Anterior cingulate cortex (tissue), 58 donors: Measurements from ENCODE around the gene SMIM13.

ENCODE experiments used
- DNase-seq, 58 donors: peaks; one replicate each; lab custom pipeline; 2025; lab: John Stamatoyannopoulos, UW

SMIM13 gene

DNA sequence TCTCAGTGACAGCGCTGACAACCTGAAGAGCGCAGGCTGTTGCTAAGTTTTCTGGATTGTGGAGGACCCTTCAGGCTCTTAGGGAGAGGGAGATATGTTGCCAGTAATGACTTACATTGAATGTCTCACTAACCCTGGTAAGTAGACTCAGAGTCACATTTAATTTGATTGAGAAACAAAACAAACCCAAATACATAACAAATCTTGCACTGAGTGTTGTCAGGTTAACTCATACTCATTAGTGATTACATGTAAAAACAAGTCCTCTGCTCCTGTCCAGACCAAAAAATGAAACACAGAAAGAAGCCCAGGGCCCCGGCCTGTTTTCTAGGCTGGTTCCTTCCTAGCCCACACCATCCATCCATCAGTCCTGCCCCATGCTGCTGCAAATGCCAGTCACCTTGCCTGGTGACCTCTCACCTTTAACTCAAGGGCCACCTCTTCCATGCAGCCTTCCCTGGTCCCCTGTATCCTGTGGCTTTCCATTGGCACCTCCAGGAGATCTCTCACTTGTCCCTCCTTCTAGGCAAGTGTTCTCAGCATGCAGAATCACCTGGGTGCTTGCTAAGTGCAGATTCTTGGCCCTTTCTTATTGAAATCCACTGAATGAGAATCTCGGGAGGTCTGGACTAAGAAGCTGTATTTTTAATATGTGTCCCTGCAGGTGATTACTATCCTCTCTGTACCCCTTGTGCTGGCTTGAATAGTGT is 52.6 kb downstream of the SMIM13 start:
- DNase-seq = no peak

DNA sequence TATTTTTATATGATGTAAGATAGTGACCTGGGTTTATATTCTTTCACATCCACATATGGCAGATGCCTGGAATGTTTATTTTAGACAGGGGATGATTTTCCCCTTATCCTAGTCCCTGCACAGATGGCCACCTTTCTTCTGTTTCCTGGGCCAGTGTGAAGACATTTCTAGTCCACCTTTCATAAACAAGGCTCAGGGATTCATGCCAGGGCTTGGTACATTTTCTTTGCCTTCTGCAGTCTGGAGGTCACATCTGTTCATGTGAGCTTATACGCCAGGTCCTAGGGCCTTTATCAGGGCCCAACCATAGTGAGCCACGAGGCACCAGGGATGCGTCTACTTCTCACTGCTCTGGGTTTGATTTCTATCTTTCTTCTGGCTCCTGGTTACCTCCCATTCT is 55.9 kb downstream of the SMIM13 start:
- no peak for DNase-seq

- no peak for DNase-seq
Observed at GRCh38 chr6:11151488-11151887, 57.9 kb downstream of the SMIM13 start.

DNA sequence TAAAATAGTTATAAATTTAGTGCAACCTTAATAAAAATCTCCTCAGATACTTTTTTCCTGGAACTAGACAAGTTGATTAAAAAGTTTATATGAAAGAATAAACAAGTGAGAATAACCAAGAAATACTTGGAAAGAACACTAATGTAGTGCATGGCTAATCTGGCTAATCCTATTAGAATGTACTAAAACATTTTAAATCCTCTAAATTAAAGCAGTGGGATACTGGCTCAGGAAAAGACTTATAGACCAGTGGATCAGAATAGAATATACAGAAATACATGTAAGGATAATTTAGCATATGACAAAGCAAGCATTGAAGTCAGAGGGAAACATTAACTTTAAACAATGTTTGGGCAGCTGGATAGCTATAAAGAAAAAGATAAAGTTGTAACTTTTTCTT is 58.9 kb downstream of the SMIM13 start:
- no peak for DNase-seq

- no peak for DNase-seq
Observed at GRCh38 chr6:11153447-11153846, 59.8 kb downstream of the SMIM13 start.

DNA sequence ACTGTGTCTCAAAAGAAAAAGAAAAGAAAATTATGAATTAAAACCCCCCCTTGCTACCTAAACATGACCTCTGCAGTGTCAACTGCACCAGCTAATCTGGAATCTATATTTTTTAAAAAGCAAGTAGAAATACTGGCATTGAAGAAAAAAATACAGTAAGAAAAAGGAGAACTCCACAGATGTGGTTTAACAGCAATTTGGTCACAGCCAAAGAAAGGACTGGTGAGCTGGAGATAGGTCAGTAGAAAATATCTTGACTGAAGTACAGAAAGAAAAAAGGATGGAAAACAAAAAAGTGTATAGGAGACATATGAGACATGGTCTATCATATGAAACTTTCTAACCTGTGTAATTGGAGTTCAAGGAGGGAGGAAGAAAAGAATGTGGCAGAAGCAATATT is 62.0 kb downstream of the SMIM13 start:
- no peak for DNase-seq

- DNase-seq = no peak
Observed at GRCh38 chr6:11160199-11160598, 66.6 kb downstream of the SMIM13 start.

- DNase-seq = peak in 18 of 58 donors; percentile 5 to 82 (median 20)
Observed at GRCh38 chr6:11161031-11161956, 67.7 kb downstream of the SMIM13 start.

DNA sequence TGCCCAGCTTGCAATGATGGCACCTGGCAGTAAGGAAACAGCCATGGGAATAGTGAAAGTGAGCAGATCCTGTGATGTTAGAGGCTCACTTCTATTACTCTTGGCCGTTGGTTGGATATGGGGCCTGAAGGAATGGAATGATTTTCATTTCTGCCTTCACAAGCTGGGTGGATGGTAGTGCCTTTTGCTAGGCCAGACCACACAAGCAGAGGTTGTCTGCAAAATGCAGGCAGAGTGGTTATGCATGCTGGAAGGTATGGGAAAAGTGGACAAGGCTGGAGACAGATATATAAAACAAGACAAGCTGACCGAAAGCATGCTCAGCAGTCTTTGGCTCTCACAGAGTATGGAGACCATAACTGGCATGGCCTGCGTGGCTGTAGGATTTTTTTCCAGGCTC is 68.6 kb downstream of the SMIM13 start:
- no peak for DNase-seq

DNA sequence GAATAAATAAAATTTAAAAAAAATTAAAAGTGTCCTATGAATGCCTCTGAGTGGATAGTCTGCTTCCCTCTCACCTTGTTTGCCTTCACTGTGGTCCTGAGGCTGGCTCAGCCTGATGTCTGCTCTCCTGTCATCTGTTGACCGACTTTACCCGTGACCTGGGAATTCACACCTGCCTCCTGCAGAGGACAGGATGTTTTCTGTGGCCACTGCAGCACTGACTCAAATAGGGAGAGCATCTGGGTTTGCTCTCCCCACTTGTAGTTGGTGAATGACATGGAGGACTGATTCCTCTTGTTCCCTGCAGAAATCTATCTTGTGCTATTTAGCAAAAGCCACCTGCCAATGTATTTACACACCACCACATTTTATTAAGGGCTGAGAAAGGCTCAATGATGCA is 70.3 kb downstream of the SMIM13 start:
- DNase-seq = no peak

DNA sequence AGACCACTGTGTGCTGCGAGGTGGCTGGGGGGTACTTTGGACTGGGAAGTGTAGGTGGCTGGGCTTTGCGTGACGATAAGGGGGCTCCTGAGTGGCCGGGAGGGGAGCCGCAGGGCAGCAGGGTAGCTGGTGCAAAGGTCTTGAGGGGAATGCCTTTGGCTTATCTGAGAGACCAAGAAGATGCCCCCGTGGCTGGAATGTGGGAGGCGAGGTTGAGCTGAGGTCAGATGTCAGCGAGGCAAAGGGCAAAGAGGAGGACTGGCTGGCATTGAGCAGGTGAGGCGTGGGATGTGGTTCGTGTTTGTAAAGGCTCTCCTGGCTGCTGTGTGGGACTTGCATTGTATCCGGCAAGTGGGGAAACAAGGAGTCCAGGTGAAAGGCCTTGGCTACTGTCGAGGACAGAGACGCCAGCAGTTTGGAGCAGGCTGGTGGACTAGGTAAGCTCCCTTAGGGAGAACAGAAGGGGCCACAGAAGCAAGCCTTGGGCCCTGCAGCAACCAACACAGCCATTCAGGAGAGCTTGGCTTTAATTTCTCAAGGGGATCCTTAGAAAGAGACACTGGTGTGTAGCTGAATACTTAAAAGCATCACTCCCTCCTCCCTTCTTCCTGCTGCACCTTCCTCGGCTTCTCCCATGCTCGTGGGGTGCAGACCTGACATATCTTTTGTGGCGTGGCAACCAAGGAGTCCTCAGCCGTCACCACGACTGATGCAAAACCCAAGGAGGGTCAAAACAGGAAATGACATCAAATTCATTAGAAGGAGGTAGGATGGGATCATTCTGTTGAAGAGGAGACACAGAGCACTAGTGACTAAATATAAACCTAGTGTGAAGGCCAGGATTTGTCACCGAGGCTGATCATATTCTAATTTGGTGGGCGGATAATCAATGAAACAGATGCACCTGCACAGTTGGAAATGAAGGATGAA is 71.3 kb downstream of the SMIM13 start:
- DNase-seq = no peak

DNA sequence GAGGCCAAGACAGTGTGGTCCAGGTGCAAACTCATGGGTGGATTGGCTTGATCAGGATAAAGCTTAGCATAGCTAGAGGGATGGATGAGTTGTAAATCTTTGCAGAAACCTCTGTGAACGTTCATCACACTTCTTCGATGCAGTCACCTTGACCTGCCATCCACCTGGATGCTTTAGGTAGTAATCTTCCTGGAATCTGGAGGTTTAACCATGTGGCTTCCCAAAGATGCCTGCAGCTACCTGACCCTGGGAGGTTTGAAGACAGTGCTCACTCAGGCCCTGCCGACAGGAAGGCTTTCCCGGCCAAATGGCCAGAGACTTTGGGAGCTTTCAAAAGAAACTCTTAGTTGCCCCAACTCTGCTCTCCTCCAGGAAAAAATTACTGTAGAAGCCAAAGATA is 73.3 kb downstream of the SMIM13 start:
- no peak for DNase-seq

DNA sequence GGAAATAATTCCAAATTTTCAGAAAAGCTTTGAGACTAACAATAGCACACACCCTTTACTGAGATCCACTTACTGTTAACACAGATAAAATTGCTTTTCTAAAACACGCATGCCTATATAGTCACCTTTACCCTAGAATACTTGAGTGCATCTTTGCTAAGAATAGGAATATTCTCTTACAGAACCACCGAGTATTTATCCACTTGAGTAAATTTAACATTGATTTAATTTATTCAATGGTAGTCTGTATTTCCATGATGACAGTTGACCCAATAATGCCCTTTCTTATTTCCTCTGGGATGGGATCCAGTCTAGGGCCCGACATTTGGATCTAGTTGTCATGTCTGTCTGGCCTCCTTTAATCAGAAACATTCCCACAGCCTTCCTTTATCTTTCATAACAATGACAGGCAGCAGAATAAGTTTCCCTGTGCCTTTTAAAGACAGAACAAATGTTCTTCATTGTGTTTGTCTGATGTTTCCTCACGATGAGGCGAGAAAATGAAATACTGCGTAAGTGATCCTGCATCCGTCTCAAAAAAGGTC is 74.5 kb downstream of the SMIM13 start:
- no peak for DNase-seq

DNA sequence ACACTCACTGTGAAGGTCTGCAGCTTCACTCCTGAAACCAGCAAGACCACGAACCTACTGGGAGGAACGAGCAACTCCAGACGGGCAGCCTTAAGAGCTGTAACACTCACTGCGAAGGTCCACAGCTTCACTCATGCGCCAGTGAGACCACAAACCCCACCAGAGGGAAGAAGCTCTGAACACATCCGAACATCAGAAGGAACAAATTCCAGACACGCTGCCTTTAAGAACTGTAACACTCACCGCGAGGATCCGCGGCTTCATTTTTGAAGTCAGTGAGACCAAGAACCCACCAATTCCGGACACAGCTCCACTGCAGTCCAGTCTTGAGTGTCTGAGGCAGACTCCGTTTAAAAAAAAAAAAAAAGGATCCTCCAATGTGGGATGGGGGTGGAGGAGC is 78.3 kb downstream of the SMIM13 start:
- no peak for DNase-seq

GRCh38 chr6:11172501-11173327 is 79.1 kb downstream of the SMIM13 start:
- DNase-seq = peak in 42 of 58 donors; percentile 4 to 72 (median 27)

- peak in 5 of 58 donors; percentile 6 to 15 (median 10) for DNase-seq
Observed at GRCh38 chr6:11174242-11174611, 80.6 kb downstream of the SMIM13 start.

GRCh38 chr6:11177271-11177670 is 83.6 kb downstream of the SMIM13 start:
- DNase-seq = no peak

- no peak for DNase-seq
Observed at GRCh38 chr6:11179088-11179418, 85.4 kb downstream of the SMIM13 start.

DNA sequence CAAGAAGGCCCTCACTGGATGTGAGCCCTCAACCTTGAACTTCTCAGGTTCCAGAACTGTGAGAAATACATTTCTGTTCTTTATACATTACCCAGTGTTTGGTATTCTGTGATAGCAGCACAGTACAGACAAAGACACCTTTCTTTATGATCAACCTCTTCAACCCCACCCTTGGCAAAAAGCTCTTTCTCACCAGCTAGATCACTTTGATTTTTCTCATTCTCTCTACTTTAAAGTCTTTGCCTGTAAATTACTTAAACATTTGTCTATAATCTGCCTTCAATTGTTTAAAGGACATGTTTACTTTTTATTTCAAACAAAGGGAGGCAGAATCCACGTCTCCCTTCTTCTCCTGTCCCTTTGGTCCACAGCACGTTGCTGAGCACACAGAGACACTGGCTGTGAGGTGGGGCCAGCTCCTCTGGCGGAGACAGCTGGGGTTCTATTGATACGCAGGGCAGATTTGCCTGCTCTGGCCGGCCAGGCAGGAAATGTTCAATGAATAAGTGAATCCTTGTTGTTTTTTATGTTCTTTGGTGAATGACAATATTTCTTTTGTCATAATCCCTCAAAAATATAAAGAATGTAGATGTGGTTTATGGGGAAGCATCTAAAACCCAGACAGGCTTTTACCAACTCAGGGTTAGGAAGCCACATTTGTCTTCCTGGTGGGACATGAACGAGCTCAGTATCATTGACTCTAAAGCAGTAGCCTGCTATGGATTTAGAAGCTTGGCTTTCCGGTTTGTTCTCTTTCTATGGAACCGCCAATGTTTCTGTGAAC is 86.0 kb downstream of the SMIM13 start:
- DNase-seq = no peak
